ENCODE measurements around the gene PPFIA4.

The PPFIA4 gene

DNA sequence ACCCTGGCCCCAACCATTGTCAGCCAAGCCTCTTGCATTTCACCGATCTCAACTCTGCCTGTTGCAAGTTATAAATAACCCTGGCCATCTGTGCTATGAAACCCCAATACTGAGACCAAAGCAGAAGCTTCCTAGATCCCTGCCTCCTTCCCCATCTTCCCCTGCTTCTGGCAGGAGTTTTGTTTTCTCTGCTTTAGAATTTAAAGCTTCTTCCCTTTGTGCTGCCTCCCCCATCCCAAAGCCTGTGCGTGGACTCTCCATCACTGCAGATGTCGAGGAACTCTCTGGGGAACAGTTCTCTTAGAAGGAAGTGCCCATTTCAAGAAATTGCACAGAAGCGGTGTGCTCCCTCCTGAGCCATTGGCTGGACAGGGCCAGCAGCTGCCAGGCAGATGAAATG is 76.9 kb downstream of the PPFIA4 start:
- DNase-seq: peak in 1 of 14 donors; percentile 75

GRCh38 chr1:203103829-203104495 is 77.7 kb downstream of the PPFIA4 start:
- DNase-seq: peak in 1 of 14 donors; percentile 34

DNA sequence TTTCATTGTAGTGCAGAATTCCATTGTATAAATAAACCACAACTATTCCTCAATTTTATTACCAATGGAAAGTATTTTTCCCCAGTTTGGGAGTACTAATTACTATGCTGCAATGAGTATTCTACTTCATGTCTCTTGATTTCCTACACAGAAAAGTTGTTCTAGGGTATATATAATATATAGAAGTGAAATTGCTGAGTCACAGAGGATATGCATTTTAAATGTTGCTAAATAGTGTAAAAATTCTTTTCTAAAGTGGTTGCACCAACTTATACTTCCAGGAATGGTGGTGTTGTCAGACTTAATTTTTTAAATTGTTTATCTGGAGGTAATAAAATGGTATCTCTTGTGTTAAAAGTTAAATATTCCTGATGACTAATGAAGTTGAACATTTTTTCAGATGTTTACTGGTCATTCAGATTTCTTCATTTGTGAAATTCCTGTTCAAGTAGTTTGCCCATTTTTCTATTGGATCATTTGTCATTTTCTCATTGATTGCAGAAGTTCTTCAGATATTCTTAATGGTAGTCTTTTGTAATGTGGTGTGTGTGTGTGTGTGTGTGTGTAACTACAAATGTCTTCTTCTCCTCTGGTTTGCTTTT is 78.6 kb downstream of the PPFIA4 start:
- no peak for DNase-seq

DNA sequence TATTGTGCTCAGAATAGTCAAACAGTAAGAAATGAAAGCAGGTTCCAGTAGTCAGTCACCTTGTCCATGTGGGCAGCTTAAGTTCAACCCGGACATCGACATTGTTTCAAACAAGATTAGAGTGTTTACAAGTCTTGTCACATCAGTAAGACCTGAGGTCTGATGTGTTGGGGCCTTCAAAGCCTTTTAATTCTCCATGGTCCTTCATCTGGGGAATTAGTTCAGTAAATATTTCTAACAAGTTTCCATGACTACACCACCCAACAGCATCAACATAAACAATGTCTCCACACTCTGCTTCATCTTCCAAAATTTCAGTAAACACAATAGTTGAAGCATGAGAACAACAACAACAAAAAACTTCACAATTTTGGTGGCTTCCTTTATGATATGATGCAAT is 86.2 kb downstream of the PPFIA4 start:
- no peak for DNase-seq

- no peak for DNase-seq
Measured at GRCh38 chr1:203113308-203113707, 87.0 kb downstream of the PPFIA4 start.

DNA sequence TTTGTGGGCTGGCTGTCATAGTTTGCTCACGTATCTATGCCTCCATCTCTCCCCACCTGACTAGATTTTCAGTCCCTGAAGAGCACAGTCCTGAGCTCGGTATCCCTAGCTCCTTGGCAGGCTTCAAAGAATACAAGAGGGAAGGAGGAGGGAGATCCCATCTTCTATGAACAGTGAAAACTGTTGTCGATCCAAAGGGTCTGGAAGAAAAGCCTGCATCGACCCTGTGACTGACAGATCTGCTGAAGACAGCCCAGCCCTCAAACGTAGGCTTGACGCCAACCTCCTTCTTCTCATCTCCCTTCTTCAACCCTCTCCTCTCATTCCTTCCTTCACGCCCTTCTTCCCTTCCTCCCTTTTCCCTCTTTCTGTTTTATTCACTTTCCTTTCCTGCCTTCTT is 87.9 kb downstream of the PPFIA4 start:
- no peak for DNase-seq

DNA sequence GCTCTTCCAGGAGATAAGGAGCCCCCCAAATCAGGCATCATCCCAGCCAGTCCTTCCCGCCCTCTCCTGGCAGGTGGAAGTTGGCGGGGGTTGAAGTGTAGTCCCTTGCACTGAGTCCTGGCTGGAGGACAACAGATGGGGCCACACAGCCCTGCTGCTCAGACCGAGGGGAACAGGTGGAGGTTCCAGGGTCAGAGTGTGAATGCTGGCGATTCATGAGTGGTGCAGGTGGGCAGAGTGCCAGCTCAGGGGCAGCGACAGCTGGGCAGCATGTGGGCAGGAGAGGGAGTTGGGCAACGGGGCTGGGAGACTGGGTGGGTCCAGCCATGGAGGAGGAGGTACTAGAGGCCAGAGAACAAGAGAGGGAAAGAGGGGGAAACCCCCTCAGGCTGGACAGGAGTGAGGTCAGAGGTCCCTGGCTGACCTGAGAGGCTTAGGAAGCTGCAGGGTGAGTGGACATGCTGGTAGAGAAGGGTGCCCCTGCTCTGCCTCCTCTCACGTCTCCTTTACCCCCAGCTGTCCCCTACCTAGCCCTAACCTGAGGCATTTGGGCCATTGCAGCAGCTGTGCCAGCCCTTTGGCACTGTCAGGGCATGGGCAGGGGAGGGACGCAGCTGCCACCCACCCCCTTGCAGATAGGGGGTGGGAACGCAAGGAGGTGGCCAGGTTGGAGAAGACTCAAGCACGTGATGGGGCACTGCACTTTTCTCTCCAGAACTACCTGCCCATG is 90.0 kb downstream of the PPFIA4 start:
- DNase-seq: no peak

DNA sequence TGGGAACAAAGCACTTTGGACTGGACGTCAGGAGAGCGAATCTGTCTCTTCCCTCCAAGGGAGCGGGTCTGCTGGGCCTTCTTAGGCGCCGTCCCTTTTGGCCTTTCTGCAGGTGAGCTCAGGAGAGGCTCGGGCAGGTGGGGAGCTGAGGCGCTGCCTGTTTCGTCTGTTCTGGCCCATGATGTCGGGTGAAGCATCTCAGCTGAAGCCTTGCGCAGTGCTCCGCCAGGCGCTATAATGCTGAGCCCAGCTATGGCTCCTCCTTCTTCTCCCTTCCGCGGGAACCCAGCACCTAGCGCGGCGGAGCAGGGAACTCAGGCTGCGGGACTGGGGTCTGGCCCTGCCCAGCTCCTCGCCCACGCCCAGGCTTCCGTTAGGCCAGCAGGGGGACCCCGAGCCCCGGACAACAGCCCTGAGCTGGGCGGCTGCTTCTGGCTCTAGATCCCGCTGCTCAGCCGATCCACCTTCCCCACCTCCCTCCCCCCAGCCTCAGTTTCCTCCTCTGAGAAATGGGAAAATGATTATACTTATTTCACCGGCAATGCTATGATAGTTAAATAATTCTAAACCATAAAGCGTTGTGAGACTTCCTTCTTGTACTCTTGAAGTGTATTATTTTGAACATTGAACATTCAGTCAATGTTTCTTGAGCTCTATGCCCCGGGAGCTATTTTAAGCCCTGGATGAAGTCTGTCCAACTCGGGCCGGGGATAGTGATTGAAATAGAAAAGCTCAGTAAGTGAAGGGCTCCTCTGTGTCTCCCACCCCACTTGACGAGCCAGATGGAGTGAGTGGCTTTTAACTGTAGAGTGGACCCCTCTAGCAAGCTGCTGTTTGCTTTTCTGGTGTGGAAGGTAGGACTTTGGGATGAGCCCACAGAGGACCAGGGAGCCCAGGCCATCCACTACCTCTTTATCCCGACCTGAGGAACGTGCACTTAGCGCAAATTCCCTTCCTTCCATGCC is 91.6 kb downstream of the PPFIA4 start:
- peak in 12 of 14 donors; percentile 20 to 78 (median 46) for DNase-seq

DNA sequence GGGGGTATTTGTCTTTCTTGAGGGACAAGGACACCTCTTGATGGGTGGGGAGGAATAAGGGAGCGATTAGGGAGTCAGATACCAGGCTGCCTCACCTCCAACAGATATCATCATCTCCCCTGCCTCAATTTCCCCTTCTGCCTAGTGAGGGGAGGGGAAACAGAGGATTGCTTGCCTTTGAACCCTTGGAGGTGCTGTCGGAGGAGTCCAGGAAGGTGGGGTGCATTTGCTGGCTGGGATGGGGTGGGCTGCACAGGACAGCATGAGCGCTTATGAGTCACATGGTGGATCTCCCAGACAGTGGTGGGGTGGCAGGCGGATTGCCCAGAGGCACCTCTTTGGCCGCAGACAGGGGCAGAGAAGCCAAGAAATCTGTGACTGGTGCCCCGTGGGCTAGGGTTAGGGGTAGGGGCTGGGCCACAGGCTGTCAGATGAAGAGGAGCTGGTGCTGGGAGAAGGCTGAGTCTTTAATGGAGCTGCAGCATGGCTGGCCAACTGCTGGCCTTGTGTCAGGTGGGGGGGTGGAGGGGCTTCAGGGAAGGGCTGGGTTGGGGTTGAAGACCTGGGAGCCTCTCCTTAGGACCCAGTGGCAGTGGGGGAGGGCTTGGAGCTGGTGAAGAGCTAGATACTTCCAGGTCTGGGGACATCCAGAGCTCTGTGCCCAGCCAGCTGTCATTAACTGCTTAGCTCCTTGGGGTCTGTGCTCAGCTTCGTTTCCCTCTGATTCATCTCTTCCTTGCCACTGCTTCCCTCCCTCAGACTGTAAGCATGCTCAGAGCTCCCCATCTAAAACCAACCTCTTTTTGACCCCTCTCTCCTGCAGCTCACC is 94.2 kb downstream of the PPFIA4 start:
- DNase-seq: no peak

GRCh38 chr1:203121186-203122015 is 95.1 kb downstream of the PPFIA4 start:
- no peak for DNase-seq

GRCh38 chr1:203122159-203122558 is 95.9 kb downstream of the PPFIA4 start:
- DNase-seq: no peak

DNA sequence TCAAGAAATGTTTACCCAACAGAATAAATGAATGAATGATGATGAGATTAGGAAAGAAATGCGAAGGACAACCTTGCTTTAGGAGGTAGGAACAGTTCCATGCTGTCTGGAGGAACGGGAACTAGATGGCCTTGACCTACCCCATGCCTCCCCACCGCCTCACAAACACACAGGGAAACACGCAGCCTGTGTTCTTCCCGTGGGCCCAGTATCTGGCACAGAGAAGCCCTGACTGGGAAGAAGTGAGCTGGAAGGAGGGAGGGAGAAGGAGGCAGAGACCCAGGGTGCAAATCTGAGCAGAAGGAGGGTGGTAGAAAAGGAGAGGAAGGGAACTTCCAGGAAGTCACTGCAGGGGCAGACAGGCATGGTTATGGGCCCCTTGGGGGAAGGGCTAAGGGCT is 97.7 kb downstream of the PPFIA4 start:
- no peak for DNase-seq

- DNase-seq: no peak
Measured at GRCh38 chr1:203124546-203125317, 98.4 kb downstream of the PPFIA4 start.

- DNase-seq: peak in 1 of 14 donors; percentile 65
Measured at GRCh38 chr1:203126151-203126865, 100.0 kb downstream of the PPFIA4 start.

DNA sequence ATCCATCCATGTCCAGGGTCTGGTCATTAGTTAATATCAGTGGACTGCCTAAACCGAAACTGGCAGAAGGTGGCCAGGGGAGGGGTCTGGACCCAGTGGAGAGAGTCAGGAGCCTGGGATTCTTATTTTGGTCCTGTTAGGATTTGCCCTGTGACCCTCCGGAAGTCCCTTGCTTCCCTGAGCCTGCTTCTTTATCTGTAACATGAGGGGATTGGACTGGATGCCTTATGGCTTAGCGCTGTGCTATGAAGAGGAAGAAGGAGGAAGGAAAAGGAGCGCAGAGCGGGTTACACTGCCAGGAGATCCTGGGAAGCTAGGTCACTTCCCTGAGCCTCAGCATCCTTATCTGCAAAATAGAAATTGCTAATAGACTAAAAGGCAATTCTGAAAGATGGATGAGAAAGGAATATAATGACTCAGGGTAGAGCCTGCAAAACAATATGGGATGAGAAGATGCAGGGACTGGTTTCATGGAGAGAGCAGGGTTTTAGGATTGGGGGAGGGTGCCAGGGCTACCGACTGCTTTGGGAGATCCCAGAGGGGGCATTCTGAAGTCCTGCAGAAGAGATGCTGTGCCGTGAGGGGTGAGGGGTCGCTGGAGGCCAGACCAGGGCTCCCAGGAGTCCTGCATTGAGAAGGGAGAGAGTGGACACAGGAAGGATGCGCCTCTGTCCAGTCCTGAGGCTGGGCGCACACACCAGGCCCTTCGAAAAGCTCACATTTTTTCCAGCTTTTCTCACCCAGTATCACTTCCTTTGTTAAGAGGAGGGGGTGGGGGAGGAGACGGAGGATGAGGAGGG is 100.8 kb downstream of the PPFIA4 start:
- DNase-seq: peak in 1 of 14 donors; percentile 68

DNA sequence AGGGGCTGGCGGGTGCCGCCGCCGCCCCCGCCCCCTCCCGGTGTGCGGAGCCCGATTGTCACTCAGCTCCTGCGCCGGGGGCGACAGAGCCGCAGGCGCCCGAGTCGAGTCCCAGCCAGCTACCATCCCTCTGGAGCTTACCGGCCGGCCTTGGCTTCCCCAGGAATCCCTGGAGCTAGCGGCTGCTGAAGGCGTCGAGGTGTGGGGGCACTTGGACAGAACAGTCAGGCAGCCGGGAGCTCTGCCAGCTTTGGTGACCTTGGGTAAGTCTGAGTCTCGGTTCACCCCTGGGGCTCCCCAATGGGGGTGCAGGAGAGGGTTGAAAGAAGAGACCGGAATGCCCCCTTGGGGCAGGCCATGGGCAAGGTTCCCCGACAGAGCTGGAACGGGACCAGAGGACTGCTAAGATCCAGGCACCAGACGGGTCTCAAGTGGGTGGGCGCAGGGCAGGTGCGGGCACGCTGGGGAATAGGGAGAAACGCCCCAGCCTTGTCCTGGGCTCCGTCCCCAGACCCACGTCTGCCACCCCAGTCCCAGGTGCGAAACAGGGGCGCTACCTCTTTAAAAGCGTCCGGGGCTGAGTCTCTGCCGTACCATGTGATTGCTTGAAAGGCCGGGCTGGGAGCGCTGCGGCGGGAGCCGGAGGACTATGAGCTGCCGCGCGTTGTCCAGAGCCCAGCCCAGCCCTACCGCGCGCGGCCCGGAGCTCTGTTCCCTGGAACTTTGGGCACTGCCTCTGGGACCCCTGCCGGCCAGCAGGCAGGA is 101.6 kb downstream of the PPFIA4 start, which contains the start of gene ADORA1:
TSS of gene ADORA1 (plus strand) at position 61 of the 765 bp plus-strand sequence. CDS start 1,116 bp downstream, outside the sequence.
- DNase-seq: peak in 12 of 14 donors; percentile 50 to 86 (median 72)

DNA sequence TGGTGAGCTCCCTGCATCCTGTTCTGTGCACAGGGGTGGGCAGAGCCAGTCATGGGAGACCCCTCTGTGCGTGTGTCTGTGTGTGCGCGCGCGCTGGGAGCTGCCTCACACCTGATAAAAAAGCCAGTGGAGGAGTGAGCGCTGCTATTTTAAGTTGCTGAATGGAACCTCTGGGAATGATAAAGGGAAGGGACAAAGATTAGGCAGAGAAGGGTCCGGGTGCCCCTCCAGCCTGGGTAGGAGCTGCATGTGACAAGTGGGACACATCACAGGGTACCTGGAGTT is 102.1 kb downstream of the PPFIA4 start:
- no peak for DNase-seq

Data from C1 segment of cervical spinal cord (tissue), 14 donors.